AG09309 (cell line): ENCODE measurements around the gene EREG.

Experiments
- DNase-seq: peaks from one replicate; pipeline ENCODE4 v3.0.0-alpha.2; 2010; ENCODE audit warnings: low read depth
- H3K4me3 ChIP-seq: 2 replicates; pipeline ENCODE4 v1.5.1; 2011; ENCODE audit warnings: mild to moderate bottlenecking, low read depth, low read length, moderate library complexity; ENCODE audit not compliant: control insufficient read depth
- TF ChIP-seq, protein P1 (sequence below): IDR thresholded peaks from 2 replicates; pipeline ENCODE4 v1.5.1; 2011; ENCODE audit warnings: mild to moderate bottlenecking, low read depth, low read length, inconsistent platforms; ENCODE audit not compliant: insufficient read depth, control insufficient read depth; ENCODE audit errors: missing control alignments

EREG gene

DNA sequence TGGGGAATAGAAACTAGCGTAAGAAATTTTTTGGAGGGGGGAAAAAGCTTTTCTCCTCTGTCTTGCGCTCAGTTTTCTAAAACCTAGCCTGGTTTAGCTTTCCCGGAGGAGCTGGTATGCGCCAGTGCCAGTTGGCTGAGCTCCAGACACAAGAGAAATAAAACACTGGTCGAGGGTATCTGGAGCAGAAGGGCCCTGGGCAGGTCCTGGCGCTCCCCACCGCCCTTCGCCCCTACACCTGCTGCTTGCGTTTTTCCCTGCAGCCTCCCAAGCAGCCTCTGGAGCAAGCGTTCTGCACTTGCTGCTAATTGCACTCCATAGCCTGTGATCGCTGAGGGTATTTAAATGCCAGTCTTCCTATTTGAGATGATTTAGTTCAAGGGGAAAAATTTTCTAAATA lies 816 bp downstream of the EREG start:
- H3K4me3 ChIP-seq, result peak overlapping the region; percentile 57
- TF ChIP-seq, protein P1, sequence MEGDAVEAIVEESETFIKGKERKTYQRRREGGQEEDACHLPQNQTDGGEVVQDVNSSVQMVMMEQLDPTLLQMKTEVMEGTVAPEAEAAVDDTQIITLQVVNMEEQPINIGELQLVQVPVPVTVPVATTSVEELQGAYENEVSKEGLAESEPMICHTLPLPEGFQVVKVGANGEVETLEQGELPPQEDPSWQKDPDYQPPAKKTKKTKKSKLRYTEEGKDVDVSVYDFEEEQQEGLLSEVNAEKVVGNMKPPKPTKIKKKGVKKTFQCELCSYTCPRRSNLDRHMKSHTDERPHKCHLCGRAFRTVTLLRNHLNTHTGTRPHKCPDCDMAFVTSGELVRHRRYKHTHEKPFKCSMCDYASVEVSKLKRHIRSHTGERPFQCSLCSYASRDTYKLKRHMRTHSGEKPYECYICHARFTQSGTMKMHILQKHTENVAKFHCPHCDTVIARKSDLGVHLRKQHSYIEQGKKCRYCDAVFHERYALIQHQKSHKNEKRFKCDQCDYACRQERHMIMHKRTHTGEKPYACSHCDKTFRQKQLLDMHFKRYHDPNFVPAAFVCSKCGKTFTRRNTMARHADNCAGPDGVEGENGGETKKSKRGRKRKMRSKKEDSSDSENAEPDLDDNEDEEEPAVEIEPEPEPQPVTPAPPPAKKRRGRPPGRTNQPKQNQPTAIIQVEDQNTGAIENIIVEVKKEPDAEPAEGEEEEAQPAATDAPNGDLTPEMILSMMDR, result no peak
- DNase-seq, result no peak

DNA sequence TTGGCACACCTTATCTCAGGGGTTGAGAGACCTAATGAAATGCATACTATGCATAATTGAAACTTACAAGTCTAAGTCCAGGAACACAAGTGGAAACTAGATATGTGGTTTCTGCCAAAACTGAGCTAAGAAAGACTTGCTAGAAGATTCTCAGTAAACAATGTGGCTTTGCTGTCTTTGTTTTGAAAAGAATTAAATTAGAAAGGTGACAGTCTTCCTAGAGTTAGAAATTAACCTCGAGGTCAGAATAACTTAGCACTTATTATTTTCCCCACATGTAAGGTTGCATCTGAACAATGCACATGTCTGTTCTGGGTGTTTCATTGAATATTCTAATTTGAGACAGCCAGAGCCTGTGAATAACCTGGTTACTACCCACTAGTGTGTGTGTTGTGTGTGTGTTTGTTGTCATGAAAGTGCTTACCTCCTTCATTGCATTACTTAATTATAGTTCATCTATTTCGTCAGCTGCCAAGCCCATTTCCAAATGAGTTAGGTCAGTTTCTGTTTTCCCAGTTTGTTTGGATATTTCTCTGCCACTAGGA lies 1.5 kb downstream of the EREG start:
- no peak for DNase-seq
- no peak overlapping the region for H3K4me3 ChIP-seq
- TF ChIP-seq, protein P1, result no peak

DNA sequence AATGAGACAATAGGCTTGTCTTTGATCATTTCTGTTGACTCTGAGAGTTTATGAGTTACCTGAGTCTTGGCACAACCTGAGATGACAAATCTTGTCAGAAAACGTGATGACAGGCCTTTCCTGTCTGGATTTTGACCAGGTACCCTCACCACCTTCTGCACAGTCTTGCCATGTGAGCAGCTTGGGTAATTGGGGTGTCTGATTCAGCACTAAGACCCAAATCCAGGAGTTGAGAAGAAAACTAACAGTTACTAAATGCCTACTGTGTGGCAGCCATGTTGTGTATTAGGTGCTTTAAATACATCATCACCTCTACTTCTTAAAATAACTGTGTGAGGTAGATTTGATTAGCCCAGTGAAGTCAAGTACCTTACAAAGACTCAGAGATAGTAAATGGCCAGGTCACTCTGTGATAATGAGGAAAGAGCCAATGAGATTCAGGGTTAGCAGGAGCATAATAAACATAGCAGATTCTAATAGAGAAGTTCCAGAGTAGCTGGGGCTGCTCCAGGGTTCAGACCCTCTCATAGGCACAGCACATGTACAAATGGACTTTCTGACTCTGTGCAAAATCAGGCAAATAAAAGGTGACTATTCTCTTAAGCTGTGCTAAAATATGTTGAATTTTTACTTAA lies 2.8 kb downstream of the EREG start:
- no peak overlapping the region for H3K4me3 ChIP-seq
- no peak for DNase-seq
- TF ChIP-seq, protein P1, result no peak

DNA sequence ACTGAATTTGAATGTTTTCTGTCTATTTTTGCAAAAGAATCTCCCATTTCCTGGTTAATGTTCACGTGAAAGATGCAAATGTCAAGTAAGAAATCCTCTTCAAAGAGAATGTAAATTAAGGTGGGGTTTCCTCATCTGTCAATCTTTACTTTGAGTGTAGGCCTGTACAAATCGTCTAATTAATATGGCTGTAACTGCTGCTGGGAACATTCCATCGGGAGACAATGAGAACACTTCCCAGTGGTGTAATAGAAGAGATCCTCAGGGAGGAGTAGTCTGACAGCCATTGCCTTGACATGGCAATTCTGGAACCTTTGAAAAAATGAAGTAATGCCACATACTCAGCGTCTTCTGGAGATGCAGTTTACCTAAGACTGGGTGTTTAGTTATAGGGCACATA lies 3.7 kb downstream of the EREG start:
- DNase-seq, result no peak
- H3K4me3 ChIP-seq, result no peak overlapping the region
- TF ChIP-seq, protein P1, result no peak

DNA sequence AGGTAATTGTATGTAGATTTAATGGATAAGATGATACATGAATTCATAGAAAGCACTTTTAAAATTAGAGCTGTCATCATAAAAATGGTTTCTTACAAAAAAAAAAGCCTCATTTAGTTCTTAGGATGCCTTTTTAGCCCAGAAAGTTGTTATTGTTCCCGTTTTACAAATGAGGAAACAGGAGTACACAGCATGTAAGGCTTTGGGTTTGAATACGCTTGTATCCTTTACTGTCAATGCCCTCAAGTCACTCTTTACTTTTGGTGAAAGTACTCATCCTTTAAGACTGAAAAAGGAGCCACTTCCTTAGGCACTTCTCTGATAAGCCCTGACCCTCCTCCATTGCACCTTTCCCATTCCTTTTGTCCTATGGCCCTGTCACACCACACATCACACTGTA lies 4.9 kb downstream of the EREG start:
- DNase-seq, result no peak
- TF ChIP-seq, protein P1, result no peak
- no peak overlapping the region for H3K4me3 ChIP-seq

DNA sequence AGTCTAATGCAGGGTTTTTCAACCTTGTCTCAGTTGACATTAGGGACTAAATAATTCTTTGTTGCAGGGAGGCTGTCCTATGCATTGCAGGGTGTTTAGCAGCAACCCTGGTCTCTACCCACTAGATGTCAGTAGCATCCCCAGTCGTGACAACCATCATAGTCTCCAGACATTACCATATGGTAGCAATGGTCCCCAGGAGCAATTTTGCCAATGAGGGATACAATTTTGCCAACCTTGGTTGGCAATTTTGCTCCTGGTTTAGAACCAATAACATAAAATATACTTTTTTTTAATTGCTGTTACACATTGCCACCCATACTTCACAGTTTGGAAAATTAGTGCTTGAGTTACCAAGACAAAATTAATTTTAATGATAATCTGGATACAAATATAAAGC lies 6.0 kb downstream of the EREG start:
- H3K4me3 ChIP-seq, result no peak overlapping the region
- TF ChIP-seq, protein P1, result peak; percentile 82
- DNase-seq, result no peak
